Measurements from ENCODE around the gene ING3. TPM values are rescaled to one million over a fixed set of nuclear protein-coding genes. Genes with fewer than 3 reads are reported as not detected.
A peak's percentile ranks its signal among the peaks of the same experiment; 100 is the strongest.

ING3 gene
- total and polyA plus RNA-seq, 9 of the 15 experiments (the other 6 are each of a cell fraction or from before 2014, with no cell fraction given), result 22.8 to 233 (median 50.4) TPM

GRCh38 chr7:120951309-120951699 lies 727 bp downstream of the ING3 start (continued):
- TF ChIP-seq TCFL5 (CRISPR knock-in tag; conservative IDR thresholded peaks at IDR 0.05) (no peak), SMARCA4 (IDR thresholded peaks at IDR 0.05) (peak; percentile 68), BRF2 (IDR thresholded peaks at IDR 0.05; ENCODE audit: borderline replicate concordance, insufficient read depth, insufficient read length) (no peak), PTBP1 (IDR thresholded peaks at IDR 0.05; ENCODE audit: low read depth, low read length) (no peak), ELF2 (CRISPR knock-in tag; IDR thresholded peaks at IDR 0.05) (no peak), CEBPB (tag; IDR thresholded peaks at IDR 0.05) (peak; percentile 54; the same call in 1 of the 2 replicates), NEUROD1 (IDR thresholded peaks at IDR 0.05; ENCODE audit: borderline replicate concordance, low read depth, low read length, partially characterized antibody) (no peak), TCF7 (IDR thresholded peaks at IDR 0.05; ENCODE audit: borderline replicate concordance) (no peak), CHD1 (IDR thresholded peaks at IDR 0.05; ENCODE audit: low read length) (peak; percentile 59), HCFC1 (IDR thresholded peaks at IDR 0.05; ENCODE audit: low read depth, low read length) (no peak), MNT (conservative IDR thresholded peaks at IDR 0.05) (peak; percentile 21 to 59; a peak in 2 of 4 replicates), XRCC4 (IDR thresholded peaks at IDR 0.05; ENCODE audit: extremely low read depth, insufficient read depth, insufficient read length) (no peak), NFIX (CRISPR knock-in tag; IDR thresholded peaks at IDR 0.05; ENCODE audit: low read depth) (no peak), RBM39 (optimal IDR thresholded peaks at IDR 0.05; ENCODE audit: low read depth, low read length) (peak; percentile 14), CREBBP (IDR thresholded peaks at IDR 0.05; ENCODE audit: low read depth, low read length) (no peak), ZNF431 (CRISPR knock-in tag; IDR thresholded peaks at IDR 0.05) (0 out of 2 replicates have a peak, but pooled peaks have one; percentile 11), SP1 (CRISPR knock-in tag; IDR thresholded peaks at IDR 0.05) (no peak), ZNF785 (CRISPR knock-in tag; IDR thresholded peaks at IDR 0.05) (no peak), HINFP (tag; conservative IDR thresholded peaks at IDR 0.05; ENCODE audit: low read depth) (no peak), BDP1 (IDR thresholded peaks at IDR 0.05; ENCODE audit: insufficient read depth, insufficient read length) (no peak), ETV5 (CRISPR knock-in tag; IDR thresholded peaks at IDR 0.05; ENCODE audit: low read depth) (no peak)
- TF ChIP-seq, protein P1, sequence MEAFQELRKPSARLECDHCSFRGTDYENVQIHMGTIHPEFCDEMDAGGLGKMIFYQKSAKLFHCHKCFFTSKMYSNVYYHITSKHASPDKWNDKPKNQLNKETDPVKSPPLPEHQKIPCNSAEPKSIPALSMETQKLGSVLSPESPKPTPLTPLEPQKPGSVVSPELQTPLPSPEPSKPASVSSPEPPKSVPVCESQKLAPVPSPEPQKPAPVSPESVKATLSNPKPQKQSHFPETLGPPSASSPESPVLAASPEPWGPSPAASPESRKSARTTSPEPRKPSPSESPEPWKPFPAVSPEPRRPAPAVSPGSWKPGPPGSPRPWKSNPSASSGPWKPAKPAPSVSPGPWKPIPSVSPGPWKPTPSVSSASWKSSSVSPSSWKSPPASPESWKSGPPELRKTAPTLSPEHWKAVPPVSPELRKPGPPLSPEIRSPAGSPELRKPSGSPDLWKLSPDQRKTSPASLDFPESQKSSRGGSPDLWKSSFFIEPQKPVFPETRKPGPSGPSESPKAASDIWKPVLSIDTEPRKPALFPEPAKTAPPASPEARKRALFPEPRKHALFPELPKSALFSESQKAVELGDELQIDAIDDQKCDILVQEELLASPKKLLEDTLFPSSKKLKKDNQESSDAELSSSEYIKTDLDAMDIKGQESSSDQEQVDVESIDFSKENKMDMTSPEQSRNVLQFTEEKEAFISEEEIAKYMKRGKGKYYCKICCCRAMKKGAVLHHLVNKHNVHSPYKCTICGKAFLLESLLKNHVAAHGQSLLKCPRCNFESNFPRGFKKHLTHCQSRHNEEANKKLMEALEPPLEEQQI (IDR thresholded peaks at IDR 0.05), result no peak
